Activated naive CD4-positive, alpha-beta T cell treated with anti-CD3 and anti-CD28 coated beads, Interleukin-2, amount 50 U/mL, for 72 hours (primary cell): Measurements from ENCODE around the gene ULBP1. TPM values are rescaled to one million over a fixed set of nuclear protein-coding genes. Genes with fewer than 3 reads are reported as not detected.
A peak's percentile ranks its signal among the peaks of the same experiment; 100 is the strongest.
"Not testable (repeated sequence)": the region's sequence is repeated elsewhere in the genome, so short reads cannot be mapped to it uniquely, and the experiment has no call there.

Experiments
- ATAC-seq, 2 donors: fragments of 150-1000 bp; cut with Tn5 transposase; 2 replicates each; pipeline ENCODE4 v1.10.0; 2021; ENCODE audit warnings: mild to moderate bottlenecking in 2 of 2, moderate library complexity in 2 of 2
- DNase-seq, 2 donors: peaks; one replicate each; pipeline ENCODE4 v3.0.0; 2021 to 2022; ENCODE audit warnings: low spot score in 2 of 2
- H3K27ac Mint-ChIP-seq, 2 donors: one replicate each; pipeline ENCODE4 v1.8.0; 2022; ENCODE audit warnings: mild to moderate bottlenecking in 2 of 2, mixed read lengths in 2 of 2
- H3K36me3 Mint-ChIP-seq, 2 donors: one replicate each; pipeline ENCODE4 v1.8.0; 2022; ENCODE audit warnings: mixed read lengths in 2 of 2
- H3K9me3 Mint-ChIP-seq, 2 donors: one replicate each; pipeline ENCODE4 v1.8.0; 2022; ENCODE audit warnings: mixed read lengths in 2 of 2
- total RNA-seq, 2 donors: library from RNA; stranded (reverse); gene quantifications; one replicate each; pipeline ENCODE4 v1.2.3, GENCODE V29; 2022

ULBP1 gene
- total RNA-seq, 2 donors from 2014 or later = 0.77 to 0.99 TPM

DNA sequence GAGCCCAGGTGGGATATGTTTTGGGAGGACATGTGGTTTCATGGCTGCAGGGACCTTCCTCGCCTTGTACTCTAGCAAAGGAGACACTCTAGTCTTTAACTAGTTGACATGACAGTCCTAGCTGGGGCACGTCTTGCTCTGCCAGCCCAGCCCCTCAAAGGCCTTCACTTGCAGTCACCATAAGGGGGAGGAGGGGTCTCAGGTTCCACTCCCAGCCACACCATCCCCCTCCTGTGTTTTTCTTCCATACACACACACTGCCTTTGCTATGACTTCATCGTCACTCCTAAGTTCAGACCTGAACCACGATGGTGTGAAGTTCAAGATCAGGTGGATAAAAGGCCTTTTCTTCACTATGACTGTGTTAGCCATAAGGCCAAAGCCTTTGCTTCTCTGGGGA, 13.5 kb downstream of the ULBP1 start:
- no peaks in the 10 kb centered on the region for H3K36me3 Mint-ChIP-seq
- no peaks in the 10 kb centered on the region for H3K9me3 Mint-ChIP-seq
- H3K27ac Mint-ChIP-seq = no peak overlapping the region
- DNase-seq = no peak
- peak in 1 of 2 donors; percentile 26 for ATAC-seq

DNA sequence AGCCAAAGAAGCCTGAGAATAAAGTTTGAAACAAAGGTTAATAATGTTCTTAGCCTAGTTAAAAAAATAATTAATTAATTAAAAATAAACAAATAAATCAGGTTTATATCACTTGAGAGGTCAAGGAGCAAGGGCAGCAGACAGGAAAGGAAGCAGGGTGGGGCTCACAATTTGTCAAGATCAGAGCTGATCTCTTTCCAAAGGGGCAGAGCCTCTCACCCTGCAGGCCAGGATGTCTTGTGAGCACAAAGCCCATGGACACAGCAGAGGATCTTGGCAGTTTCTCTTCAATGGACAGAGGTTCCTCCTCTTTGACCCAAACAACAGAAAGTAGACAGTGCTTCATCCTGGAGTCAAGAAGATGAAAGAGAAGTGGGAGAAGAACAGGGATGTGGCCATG, 14.9 kb downstream of the ULBP1 start:
- no peak for ATAC-seq
- no peak for DNase-seq
- Mint-ChIP-seq H3K9me3 (no peaks in the 10 kb centered on the region), H3K36me3 (peaks cover 0 to 4% of the 10 kb centered on the region in 2 donors), H3K27ac (no peak overlapping the region)

DNA sequence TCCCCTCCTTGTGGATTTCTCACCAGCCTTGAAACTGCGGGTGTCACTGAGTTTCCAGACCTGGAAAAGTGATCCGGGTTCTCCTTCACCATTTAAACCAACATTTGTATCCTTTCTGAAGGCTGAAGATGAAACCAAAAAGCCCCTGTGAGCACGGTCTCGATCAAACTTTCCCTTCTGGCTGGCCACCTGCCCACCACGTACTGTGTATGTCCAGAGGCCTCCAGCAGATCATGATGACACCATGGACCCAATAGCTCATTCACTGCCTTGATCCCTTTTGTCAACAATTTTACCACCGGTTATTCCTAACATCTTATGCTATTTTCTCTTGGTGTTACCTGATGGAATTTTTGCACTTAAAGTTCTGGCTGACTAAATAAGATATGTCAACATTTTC, 15.6 kb downstream of the ULBP1 start:
- DNase-seq = no peak
- peaks cover 0 to 4% of the 10 kb centered on the region in 2 donors for H3K36me3 Mint-ChIP-seq
- H3K9me3 Mint-ChIP-seq = no peaks in the 10 kb centered on the region
- H3K27ac Mint-ChIP-seq = no peak overlapping the region
- no peak for ATAC-seq

DNA sequence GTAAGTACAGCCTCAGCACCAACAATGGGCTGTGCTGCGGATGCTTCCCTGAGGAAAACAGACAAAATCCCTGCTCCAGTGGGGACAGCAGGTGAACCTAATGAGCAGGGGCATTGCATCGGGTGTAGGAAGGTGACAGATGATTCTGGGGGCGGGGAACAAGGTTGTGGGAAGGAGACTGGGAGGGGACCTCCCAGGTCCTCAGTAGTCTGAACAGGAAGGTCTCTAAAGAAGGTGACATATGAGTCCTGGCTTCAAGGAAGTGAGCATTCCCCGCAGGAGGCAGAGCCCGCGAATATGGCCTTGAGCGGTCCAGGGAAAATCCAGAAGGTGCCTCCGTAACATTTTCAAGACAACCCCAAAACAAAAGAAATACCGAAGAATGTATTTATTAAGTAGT, 19.4 kb downstream of the ULBP1 start:
- DNase-seq = no peak
- H3K27ac Mint-ChIP-seq = peak overlapping the region in 1 of 2 donors; percentile 1
- H3K9me3 Mint-ChIP-seq = peaks cover 2 to 5% of the 10 kb centered on the region in 2 donors
- ATAC-seq = no peak
- peaks cover 9 to 12% of the 10 kb centered on the region in 2 donors for H3K36me3 Mint-ChIP-seq

DNA sequence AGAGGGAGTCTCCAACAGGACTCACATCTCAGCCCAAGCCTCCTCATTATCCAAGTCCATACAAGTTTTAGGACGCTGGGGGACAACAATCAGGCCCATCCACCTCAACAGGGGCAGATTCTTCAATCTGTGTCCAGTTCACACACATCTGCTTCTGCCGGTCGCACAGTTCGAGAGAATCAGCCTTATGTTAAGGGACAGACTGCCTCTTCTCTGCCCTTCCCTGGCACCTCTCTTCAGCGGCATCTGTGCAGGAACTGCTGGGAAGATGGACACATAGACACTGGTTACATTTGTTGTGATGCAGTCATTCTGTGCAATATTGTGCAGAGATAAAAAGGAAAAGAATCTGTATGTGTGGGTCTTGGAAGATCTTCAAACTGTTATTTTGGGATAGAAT, 21.0 kb downstream of the ULBP1 start:
- H3K9me3 Mint-ChIP-seq = peaks cover 6 to 9% of the 10 kb centered on the region in 2 donors
- peak in 1 of 2 donors; percentile 9 for DNase-seq
- H3K27ac Mint-ChIP-seq = no peak overlapping the region
- ATAC-seq = no peak
- peaks cover 21 to 22% of the 10 kb centered on the region in 2 donors for H3K36me3 Mint-ChIP-seq

DNA sequence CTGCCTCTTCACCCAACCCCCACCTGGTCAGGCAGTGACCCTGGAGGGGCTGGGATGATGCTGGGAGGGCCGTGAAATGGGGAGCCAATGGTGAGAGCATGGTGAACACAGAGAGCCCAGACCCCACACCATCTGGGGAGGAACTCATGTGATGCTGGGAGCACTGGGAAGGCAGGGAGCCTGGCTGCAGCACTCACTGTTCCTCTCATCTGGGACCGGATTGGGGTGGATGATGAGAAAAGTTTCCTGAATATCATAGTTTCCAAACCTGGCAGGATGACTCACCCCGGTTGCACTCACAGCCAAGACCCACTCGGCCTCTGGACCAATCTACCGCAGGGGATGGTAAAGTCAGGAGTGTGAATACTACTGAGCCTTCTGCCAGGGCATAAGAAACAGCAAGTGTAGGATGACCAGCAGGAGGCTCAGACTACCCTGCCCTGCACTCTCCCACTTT, 21.8 kb downstream of the ULBP1 start:
- DNase-seq (no peak), ATAC-seq (peak in 1 of 2 donors; percentile 50)
- Mint-ChIP-seq H3K9me3 (peaks cover 6 to 9% of the 10 kb centered on the region in 2 donors), H3K27ac (no peak overlapping the region), H3K36me3 (peaks cover 26 to 27% of the 10 kb centered on the region in 2 donors)

DNA sequence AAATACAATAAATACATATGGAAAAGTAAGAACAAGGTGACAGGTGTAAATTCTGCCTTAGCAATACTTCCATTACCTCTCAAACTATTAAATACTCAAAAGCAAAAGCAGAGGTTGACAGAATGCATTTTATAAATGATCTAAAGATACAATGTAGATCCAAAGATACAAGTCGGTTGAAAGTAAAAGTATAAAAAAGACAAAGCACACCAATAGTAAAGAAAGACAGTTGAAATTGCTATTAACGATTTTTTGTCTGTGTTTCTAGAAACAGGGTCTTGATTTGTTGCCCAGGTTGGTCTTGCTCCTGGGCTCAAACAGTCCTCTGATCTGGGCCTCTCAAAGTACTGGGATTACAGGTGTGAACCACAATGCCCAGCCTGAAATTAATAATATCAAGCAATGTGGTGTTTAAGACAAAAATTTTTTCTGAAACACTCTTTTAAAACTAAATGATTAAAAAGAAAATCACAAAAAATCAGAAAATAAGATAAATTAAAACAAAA, 23.9 kb downstream of the ULBP1 start:
- Mint-ChIP-seq H3K27ac (no peak overlapping the region), H3K9me3 (peaks cover 6 to 9% of the 10 kb centered on the region in 2 donors), H3K36me3 (peaks cover 26 to 27% of the 10 kb centered on the region in 2 donors)
- DNase-seq = no peak
- no peak for ATAC-seq

DNA sequence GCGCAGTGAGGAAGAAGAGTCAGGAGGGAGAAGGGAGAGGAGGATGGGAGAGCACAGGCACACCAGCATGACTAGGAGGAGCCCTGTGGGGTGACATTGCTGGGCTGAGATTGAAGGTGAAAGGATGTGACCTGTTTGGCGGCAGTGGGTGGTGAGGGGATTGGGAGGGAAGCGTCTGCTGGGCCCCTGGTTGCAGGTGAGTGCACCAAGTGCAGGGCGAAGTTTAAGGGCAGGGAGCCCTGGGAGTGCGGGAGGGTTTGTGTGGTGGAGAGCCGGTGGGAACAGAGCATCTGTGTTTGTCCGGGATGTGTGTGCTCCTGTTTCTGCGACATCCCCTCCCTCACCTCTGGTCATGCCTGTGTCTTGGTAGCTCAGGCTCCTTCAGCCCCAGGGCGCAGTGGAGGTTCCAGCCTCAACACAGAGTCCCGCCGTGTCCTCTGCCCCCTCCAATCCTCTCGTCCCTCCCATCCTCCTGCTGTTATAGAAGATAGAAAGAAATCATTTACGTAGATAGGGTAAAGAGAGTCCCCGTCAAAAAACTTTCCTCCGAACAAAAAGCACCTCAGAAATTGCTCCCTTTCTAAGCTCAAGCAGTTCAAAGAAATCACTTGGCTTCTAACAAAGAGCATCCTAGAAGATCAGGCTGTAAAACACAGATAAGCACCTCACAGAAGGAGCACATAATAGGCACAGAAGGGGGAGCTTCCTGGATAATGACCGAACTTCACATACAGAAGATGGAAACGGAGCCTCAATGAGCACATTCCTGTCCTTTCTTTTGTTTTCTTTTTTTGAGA, 25.0 kb downstream of the ULBP1 start:
- Mint-ChIP-seq H3K27ac (no peak overlapping the region), H3K36me3 (peaks cover 23 to 26% of the 10 kb centered on the region in 2 donors), H3K9me3 (peaks cover 6 to 9% of the 10 kb centered on the region in 2 donors)
- no peak for DNase-seq
- no peak for ATAC-seq

DNA sequence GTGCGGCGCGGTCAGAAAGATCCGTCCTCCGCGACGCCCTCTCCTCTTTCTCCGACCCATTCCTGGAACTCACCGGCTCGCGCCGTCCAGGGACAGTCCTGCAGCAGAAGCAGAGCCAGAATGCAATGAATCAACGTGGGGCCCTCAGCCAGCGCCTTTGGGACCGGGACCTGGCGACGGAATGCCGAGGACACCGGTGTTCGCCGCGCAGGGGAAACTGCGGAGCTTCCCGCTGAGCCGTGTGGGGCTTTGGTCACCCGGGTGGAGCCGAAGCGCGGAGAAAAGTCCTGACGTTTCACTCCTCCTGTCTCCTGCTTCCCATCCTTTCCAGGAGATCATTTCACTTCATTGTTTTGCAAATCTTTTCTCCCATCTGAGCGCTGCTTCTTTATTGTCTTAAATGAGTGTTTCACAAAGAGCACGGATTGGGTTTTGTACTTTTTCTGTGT, 26.5 kb downstream of the ULBP1 start:
- Mint-ChIP-seq H3K9me3 (peaks cover 6 to 9% of the 10 kb centered on the region in 2 donors), H3K36me3 (peaks cover 18 to 26% of the 10 kb centered on the region in 2 donors), H3K27ac (no peak overlapping the region)
- peak in 1 of 2 donors; percentile 22 for ATAC-seq
- no peak for DNase-seq

DNA sequence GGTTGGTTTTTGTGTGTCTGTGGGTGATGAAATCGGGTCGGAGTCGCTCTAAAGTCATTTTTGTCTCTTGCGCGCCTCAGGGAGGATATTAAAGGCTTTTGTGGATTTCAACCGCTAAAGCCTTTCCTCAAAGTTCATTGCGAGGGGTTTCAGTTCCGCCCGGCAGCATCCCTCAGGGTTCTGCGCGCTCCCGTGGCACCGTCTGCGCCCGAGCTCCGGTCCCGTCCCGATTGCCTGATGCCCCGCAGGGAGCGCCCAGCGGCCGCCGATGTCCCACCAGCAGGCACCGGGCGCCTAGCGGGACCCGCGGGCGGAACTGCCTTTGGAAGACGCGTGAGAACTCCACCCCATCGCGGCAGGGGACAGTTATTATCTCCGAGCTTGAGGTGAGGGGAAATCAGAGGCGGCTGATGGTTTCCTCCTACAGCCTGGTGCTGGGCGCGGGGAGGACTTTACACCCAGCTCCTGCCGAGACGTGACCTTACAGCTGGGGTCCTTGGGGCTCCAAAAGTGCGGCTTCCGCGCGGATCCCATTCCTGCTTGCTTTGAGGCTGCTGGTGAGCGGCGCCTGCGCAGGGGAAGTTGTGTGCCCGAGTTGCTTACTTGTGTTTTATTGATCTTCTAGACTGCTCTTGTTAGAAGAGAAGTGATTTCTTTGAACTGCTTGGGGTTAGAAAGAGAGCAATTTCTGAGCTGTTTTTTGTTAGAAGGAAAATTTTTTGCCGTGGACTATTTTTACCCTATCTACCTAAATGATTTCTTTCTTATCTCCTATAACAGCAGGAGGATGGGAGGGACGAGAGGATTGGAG, 27.1 kb downstream of the ULBP1 start:
- DNase-seq (peak in 1 of 2 donors; percentile 40), ATAC-seq (peak; percentile 63 to 71)
- Mint-ChIP-seq H3K36me3 (peaks cover 18 to 26% of the 10 kb centered on the region in 2 donors), H3K9me3 (peaks cover 6 to 9% of the 10 kb centered on the region in 2 donors), H3K27ac (no peak overlapping the region)

DNA sequence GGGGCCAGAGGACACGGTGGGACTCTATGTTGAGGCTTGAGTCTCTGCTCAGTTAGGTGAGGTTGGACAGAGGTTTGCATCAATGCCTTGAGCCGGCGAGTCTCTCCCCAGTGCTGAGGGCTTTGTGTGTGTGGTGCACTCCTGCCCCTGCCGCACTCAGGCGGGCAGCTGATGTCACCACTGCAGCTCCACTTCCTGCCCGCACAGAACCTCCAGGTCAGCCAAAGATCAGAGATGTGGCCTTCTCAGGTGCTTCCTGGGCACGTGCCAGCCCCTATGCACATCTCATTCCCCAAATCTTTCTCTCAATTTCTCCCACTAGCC, 27.7 kb downstream of the ULBP1 start:
- not testable (repeated sequence) for DNase-seq, H3K9me3 Mint-ChIP-seq, H3K27ac Mint-ChIP-seq
- peaks cover 18 to 21% of the 10 kb centered on the region in 2 donors for H3K36me3 Mint-ChIP-seq
- ATAC-seq = peak; percentile 55 to 67

DNA sequence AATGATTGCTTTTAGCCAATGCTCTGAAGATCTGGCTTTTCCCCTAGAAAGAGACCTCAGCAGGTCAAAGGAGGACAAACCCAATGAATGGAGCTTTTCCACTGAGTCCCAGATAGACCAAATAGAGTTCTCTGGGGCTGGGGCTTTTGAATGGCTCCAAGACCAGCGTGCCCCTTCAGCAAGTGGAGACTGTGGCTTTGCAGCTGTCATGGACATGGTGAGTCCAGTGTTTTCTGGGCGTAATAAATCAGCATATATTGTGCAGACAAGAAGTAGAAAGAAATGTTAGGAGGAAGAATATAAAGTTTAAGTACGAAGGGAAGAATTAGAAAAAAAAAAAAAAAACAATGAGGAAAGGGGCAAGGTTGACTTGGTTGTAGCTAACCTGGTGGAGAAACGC, 28.1 kb downstream of the ULBP1 start:
- no peak for DNase-seq
- Mint-ChIP-seq H3K9me3 (peaks cover 6 to 9% of the 10 kb centered on the region in 2 donors), H3K36me3 (peaks cover 18 to 21% of the 10 kb centered on the region in 2 donors), H3K27ac (no peak overlapping the region)
- ATAC-seq = no peak

DNA sequence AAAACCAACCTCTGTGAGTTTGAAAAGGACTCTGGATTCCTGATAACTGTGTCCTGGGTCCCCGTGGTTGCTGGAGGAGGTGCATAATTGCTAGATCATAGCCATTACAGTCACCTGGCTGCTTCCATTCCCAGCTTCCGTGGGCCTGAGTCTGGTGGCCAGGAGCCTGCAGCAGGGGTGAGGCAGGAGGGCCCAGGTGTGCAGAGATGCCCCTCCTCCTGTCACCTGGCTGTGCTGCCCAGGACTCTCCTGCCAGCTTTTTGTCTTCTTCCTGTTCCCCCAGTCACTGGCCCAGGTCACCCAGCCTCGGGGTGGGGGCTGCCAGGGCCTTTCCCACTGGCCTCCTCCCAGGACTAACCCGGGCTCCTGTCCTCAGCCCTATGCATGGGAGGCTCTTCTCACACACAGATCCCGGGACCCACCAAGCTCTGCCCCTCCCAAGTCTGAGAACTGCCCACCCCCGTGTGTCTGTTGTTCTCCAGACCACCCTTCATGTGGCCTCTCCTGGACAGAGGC, 31.6 kb downstream of the ULBP1 start:
- ATAC-seq = no peak
- DNase-seq = no peak
- no peaks in the 10 kb centered on the region for H3K9me3 Mint-ChIP-seq
- H3K27ac Mint-ChIP-seq = no peak overlapping the region
- H3K36me3 Mint-ChIP-seq = peaks cover 0 to 1% of the 10 kb centered on the region in 2 donors

DNA sequence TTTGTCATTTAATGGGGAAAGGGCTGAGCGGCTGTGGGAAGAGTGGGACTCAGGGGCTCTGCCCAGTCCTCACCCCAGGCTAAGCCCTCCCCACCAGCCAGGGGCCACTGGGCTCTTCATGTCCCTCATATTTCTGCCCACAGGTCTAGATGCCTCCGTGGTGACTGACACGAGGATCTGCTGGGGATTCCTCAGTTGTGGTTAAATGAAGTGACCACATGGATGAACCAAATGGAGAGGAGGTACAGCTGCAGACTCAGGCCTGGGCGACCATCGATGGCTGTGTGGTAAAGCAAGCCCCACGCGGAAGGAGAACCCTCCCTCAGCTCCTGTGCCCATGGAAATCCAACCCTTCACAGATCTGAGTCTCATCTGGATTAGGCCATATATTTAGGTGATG, 32.2 kb downstream of the ULBP1 start:
- Mint-ChIP-seq H3K36me3 (no peaks in the 10 kb centered on the region), H3K27ac (no peak overlapping the region), H3K9me3 (no peaks in the 10 kb centered on the region)
- no peak for ATAC-seq
- no peak for DNase-seq

DNA sequence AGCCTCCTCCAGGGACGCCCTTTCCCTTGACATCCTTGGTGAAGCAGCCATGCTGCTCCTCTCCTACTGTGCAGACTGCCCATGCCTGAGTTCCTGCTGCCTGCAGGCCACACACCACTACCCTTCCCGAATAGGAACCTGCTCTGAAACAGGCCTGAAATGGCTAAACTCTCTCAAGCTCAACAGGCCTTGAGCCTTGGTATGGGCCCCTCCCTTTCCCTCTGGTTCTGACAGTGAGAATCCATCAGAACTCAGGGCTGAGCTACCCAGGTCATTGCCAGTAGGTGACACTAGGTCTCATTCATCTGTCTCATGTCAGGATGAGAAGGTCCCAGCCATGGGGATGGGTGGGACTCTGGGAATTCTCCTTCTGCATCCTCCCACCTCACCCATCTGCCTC, 35.9 kb downstream of the ULBP1 start:
- DNase-seq (no peak), ATAC-seq (no peak)
- Mint-ChIP-seq H3K36me3 (peaks cover 0 to 4% of the 10 kb centered on the region in 2 donors), H3K9me3 (no peaks in the 10 kb centered on the region), H3K27ac (no peak overlapping the region)

DNA sequence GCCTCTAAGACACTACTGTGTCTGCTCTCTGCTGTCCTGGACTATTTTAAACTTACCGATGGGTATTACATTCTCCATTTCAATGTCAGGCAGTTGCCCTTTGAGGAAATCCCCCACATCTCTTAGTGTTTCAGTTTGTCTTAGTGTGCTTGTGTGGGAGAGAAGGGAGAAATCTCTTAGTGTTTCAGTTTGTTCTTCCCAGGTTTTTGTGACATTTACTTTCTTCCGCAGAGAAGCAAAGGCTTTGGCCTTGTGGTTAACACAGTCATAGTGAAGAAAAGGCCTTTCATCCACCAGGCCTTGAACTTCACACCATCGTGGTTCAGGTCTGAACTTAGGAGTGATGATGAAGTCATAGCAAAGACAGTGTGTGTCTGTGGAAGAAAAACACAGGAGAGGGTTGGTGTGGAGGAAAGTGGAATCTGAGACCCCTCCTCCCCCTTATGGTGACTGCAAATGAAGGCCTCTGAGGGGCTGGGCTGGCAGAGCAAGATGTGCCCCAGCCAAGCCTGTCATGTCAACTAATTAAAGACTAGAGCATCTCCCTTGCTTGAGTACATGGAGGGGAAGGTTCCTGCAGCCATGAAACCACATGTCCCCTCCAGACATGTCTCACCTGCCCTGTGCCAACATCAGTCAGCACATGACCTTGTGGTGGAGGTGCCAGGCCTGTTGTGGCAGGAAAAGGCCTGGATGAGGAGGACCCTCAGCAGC, 37.7 kb downstream of the ULBP1 start:
- no peaks in the 10 kb centered on the region for H3K9me3 Mint-ChIP-seq
- ATAC-seq (peak; percentile 73 to 80), DNase-seq (peak in 1 of 2 donors; percentile 44)
- peaks cover 0 to 4% of the 10 kb centered on the region in 2 donors for H3K36me3 Mint-ChIP-seq
- peak overlapping the region; percentile 39 to 48 for H3K27ac Mint-ChIP-seq
